Mucosa of stomach (tissue), 1 donor: Measurements from ENCODE around the gene GALE.
"Not testable (repeated sequence)": the region's sequence is repeated elsewhere in the genome, so short reads cannot be mapped to it uniquely, and the experiment has no call there.

Experiments
- H3K27me3 ChIP-seq: one replicate; pipeline ENCODE4 v1.7.0; 2013; ENCODE audit warnings: mild to moderate bottlenecking, low read length; ENCODE audit not compliant: control insufficient read depth, insufficient read depth
- H3K36me3 ChIP-seq: one replicate; pipeline ENCODE4 v1.7.0; 2013; ENCODE audit warnings: low read length; ENCODE audit not compliant: control insufficient read depth, insufficient read depth
- H3K4me1 ChIP-seq: one replicate; pipeline ENCODE4 v1.7.0; 2013; ENCODE audit warnings: mild to moderate bottlenecking, low read length; ENCODE audit not compliant: control insufficient read depth, insufficient read depth
- H3K4me3 ChIP-seq: one replicate; pipeline ENCODE4 v1.7.0; 2013; ENCODE audit warnings: low read length
- H3K9ac ChIP-seq: one replicate; pipeline ENCODE4 v1.7.0; 2013; ENCODE audit warnings: mild to moderate bottlenecking, low read length, moderate library complexity
- H3K9me3 ChIP-seq: one replicate; pipeline ENCODE4 v1.7.0; 2013; ENCODE audit warnings: mild to moderate bottlenecking, low read length, moderate library complexity; ENCODE audit not compliant: control insufficient read depth
- donor health status: Pancreatic carcinoma.

Gene GALE

DNA sequence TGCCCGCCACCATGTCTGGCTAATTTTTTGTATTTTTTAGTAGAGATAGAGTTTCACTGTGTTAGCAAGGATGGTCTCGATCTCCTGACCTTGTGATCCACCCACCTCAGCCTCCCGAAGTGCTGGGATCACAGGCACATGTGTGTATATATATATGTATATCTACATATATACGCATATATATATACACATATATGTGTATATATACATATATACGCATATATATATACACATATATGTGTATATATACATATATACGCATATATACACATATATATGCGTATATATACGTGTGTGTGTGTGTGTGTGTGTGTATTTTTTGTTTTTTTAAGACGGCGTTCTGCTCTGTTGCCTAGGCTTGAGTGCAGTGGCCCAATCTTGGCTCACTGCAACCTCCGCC is 17.4 kb downstream of the GALE start:
- H3K27me3 ChIP-seq, H3K9ac ChIP-seq, H3K36me3 ChIP-seq, H3K4me3 ChIP-seq, H3K9me3 ChIP-seq: not testable (repeated sequence)
- peaks cover 11% of the 10 kb centered on the region for H3K4me1 ChIP-seq

DNA sequence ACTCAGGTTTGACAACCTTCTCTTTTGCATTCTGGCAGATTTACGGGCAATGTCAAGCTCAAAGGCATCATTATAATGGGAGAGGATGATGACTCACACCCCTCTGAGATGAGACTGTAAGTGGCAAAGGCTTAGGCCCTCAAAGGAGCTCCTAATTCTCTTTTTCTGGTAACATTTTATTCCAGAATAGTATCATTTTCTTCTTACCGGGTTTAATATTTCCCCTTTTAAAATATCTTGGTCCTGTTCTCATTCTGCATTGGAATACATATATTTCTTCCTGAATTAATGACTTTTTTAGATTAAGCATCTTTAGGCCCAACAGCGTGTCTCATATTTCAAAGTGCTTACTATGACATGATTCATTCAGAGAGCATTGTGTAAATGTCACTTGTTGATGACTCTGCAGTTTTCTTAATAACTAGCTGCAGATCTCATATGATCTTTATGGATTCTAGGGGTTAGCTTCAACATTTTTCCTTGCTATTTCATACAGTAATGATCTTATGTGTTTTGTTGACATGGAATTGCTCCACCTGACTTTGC is 20.7 kb downstream of the GALE start:
- Histone ChIP-seq H3K9ac (no peak overlapping the region), H3K4me1 (peaks cover 33% of the 10 kb centered on the region), H3K4me3 (no peak overlapping the region), H3K36me3 (no peaks in the 10 kb centered on the region), H3K27me3 (no peaks in the 10 kb centered on the region), H3K9me3 (no peaks in the 10 kb centered on the region)

DNA sequence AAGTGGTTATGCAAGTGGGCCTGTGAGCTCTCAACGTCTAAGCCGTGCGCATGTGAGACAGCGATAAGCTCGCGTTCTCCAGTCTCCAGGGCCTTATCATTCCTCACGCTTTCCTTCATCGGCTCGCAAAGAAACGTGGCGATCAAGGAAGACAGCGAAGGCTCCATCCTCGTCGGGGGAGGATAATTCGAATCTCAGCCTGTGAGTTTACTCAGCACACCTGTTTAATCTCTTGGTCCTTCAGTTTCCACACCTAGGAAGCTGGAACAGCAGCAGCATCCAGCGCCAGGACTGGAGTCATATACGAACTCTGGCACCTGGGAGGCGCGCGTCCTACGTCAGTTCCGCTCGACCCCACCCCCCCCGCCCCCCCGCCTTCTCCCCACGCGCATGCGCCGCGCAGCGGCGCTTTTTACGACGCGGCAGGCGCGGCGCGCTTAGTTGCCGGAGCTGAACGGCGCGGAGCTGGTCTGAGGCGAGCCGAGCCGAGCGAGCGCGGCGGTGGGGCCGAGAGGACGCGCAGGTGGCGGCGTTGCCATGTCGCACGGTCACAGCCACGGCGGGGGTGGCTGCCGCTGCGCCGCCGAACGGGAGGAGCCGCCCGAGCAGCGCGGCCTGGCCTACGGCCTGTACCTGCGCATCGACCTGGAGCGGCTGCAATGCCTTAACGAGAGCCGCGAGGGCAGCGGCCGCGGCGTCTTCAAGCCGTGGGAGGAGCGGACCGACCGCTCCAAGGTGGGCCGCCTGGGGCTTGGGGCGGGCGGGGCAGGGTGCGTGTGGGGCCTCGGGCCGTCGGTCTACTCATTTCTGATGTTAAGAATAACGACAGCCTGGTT is 22.4 kb downstream of the GALE start, which contains the start of gene PITHD1:
Gene PITHD1, plus strand, starts transcription at position 440 of the 836 bp plus-strand sequence. Its CDS starts 98 bp downstream, at position 538.
- Histone ChIP-seq H3K9me3 (no peaks in the 10 kb centered on the region), H3K4me3 (peak within 1 kb of the TSS; percentile 99), H3K27me3 (no peaks in the 10 kb centered on the region), H3K4me1 (peaks cover 38% of the 10 kb centered on the region), H3K9ac (peak within 1 kb of the TSS; percentile 89), H3K36me3 (no peaks in the 10 kb centered on the region)

DNA sequence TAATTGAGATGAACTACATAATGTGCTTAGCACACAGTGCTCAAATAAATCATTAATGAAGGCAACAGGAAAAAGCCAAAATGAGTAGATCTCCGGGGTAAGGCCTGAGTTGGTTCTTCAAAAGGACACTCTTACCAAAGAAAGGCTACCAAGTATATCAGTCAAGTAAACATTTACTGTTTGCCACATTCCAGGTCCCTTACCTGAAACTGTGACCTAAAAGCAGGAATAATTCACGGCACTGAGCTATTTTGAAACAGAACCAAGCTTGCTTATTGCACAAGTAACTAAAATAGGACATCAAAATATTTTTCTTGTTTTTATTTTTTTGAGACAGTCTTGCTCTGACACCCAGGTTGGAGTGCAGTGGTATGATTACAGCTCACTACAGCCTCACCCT is 24.3 kb downstream of the GALE start:
- H3K4me1 ChIP-seq, result peaks cover 38% of the 10 kb centered on the region
- H3K27me3 ChIP-seq, result no peaks in the 10 kb centered on the region
- H3K4me3 ChIP-seq, result no peak overlapping the region
- H3K9ac ChIP-seq, result no peak overlapping the region
- no peaks in the 10 kb centered on the region for H3K9me3 ChIP-seq
- H3K36me3 ChIP-seq, result no peaks in the 10 kb centered on the region

DNA sequence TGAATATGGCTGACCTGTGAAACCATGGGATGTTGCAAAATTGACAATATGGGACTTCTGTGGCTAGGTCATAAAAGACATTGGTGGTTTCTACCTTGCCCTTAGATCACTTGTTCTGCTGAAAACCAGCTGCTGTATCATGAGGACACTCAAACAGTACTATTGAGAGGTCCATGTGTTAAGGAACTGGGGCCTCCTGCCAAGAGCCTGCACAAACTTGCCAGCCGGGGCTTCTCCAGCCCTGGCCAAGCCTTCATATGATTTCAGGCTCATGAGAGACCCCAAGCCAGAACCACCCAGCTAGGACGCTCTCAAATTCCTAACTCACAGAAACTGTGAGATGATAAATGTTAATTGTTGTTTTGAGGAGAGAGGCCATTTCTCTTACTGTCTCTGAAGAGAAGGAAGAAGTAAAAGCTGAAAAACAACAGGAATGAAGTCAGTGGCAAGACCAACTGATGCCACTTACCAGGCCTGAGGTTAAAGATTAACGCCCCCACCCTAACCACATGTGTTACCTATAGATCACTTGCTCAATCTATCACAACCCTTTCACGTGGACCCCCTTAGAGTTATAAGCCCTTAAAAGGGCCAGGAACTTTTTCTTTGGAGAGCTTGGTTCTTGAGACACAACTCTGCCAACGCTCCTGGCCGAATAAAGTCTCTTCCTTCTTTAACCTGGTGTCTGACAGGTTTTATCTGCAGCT is 26.2 kb downstream of the GALE start:
- Histone ChIP-seq H3K27me3 (no peaks in the 10 kb centered on the region), H3K4me3 (no peak overlapping the region), H3K9me3 (no peaks in the 10 kb centered on the region), H3K36me3 (no peaks in the 10 kb centered on the region), H3K4me1 (peaks cover 33% of the 10 kb centered on the region), H3K9ac (no peak overlapping the region)

DNA sequence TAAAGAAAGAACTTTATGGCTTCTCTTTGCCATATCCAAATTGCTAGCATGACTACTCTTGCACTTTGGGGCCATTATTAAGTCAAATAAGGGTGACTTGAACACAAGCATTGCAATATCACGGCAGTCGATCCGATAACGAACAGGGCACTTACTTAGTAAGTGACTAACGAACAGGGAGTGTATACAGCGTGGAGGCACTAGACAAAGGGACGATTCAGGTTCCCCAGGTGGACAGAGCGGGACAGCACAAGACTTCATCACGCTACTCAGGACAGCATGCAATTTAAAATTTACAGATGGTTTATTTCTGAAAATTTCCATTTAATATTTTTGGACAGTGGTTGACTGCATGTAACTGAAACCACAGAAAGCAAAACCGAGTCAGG is 27.7 kb downstream of the GALE start:
- Histone ChIP-seq H3K9ac (no peak overlapping the region), H3K27me3 (no peaks in the 10 kb centered on the region), H3K9me3 (no peaks in the 10 kb centered on the region), H3K36me3 (no peaks in the 10 kb centered on the region), H3K4me1 (peaks cover 26% of the 10 kb centered on the region), H3K4me3 (no peak overlapping the region)

DNA sequence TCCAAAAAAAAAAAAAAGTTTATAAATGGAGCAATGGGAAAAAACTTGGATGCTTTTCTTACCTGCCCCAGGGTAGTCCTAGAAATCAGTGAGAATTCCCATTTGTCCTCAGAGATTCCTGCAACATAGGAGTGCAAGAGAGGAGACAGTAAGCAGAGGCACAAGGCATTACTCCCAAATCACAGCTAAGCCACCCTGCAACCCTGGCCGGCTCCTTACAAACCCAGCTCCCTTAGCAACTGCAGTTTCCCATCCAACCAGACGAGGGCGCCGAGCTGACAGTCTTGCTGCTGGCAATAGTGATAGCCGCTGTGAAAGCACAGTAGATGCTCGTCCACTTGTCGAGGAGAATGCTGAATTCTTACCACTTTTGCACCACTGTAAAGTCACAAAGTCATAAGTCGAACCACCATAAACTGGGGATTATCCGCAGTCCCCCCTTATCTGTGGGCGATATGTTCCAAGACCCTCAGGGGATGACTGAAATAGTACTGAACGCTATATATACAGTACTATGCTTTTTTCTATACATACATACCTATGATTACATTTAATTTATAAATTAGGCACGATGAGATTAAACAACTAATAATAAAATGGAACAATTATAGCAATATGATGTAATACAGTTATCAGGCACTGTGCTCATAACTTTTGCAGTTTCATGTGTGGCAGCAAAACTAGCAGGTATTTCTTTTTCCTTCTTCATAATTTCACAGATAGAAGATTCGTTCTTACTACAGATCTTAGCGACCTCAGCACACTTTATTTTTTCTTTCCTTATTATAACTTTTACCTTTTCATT is 28.3 kb downstream of the GALE start:
- Histone ChIP-seq H3K9me3 (no peaks in the 10 kb centered on the region), H3K9ac (no peak overlapping the region), H3K27me3 (no peaks in the 10 kb centered on the region), H3K4me3 (no peak overlapping the region), H3K36me3 (no peaks in the 10 kb centered on the region), H3K4me1 (peaks cover 20% of the 10 kb centered on the region)

DNA sequence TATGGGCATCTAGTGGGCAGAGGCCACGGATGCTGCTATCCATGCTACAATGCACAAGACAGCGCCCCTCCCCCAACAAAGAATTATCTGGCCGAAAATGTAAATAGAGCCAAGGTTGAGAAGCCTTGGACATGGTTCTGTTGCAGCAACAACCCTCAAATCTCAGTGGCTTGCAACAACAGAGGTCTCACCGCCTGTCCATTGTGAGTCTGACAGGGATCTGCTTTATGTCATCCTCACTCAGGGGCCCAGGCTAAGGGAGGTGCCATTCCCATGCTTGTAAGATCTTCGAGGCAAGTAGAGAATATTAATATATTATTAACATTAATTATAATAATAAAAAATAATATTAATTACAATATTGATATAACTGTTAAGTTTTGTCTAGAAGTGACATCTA is 31.8 kb downstream of the GALE start:
- no peak overlapping the region for H3K9ac ChIP-seq
- no peak overlapping the region for H3K4me3 ChIP-seq
- no peaks in the 10 kb centered on the region for H3K27me3 ChIP-seq
- no peaks in the 10 kb centered on the region for H3K4me1 ChIP-seq
- no peaks in the 10 kb centered on the region for H3K9me3 ChIP-seq
- H3K36me3 ChIP-seq, result peaks cover 4% of the 10 kb centered on the region

DNA sequence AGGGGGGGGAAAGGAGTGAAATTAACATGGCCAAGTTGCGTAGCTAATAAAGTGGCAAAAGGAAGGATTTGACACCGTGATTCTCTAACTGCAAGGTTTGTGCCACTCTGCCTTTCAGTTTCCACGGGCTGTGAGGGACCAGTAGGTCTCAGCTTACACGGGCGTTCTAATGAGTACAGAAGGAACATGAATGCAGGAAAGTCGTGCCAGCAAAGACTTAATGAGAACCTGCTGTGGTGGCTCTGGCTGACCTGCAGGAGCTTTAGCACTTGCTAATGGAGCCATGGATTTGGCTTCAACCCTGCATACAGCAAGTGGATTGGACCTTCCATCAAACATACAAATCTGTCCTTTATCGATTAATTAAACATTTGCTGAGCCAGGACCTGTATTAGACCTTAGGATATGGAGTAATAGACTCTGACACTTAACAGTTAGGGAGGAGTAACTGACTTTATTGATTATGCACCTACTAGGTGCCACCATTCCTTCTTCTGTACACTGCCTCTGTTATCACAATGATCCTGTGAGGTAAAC is 37.4 kb downstream of the GALE start:
- Histone ChIP-seq H3K4me1 (no peaks in the 10 kb centered on the region), H3K9ac (no peak overlapping the region), H3K27me3 (no peaks in the 10 kb centered on the region), H3K9me3 (no peaks in the 10 kb centered on the region), H3K36me3 (peaks cover 15% of the 10 kb centered on the region), H3K4me3 (no peak overlapping the region)

DNA sequence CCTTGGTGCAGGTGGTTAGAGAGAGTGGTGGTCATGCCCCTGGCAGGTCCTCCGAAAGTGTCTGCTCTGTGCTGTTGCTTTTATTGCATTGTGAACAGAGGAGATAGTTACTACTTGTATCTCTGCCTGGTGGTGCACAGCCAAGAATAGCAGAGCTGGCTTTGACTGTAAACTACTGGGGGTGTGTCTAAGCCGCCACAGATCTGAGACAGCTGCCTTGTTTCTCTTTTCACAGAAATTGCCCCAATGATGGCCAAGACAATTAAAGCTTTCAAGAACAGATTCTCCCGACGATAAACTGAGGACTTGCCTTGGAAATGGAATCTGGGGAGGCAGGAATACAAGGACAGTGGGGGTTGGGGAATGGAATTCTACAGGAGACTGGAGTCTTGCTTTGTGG is 41.3 kb downstream of the GALE start:
- H3K36me3 ChIP-seq, result peaks cover 14% of the 10 kb centered on the region
- no peaks in the 10 kb centered on the region for H3K4me1 ChIP-seq
- H3K4me3 ChIP-seq, result no peak overlapping the region
- H3K9ac ChIP-seq, result no peak overlapping the region
- H3K9me3 ChIP-seq, result no peaks in the 10 kb centered on the region
- H3K27me3 ChIP-seq, result no peaks in the 10 kb centered on the region

DNA sequence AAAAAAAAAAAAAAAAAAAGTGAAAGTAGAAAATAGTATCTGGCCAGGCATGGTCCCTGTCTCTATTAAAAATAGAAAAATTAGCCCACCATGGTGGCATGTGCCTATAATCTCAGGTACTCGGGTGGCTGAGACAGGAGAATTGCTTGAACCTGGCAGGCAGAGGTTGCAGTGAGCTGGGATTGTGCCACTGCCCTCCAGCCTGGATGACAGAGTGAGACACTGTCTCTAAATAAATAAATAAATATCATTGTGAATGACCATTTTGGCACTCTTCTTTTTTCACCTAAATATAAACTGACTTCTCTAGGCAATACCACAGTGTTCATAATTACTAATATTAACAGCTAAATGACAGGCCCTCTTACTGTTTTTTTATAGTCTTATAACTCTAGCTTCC is 42.7 kb downstream of the GALE start:
- Histone ChIP-seq H3K9me3 (no peaks in the 10 kb centered on the region), H3K36me3 (peaks cover 17% of the 10 kb centered on the region), H3K4me1 (no peaks in the 10 kb centered on the region)

More for the DNA sequence above, 42.7 kb downstream of the GALE start:
- H3K4me3 ChIP-seq, result no peak overlapping the region
- no peak overlapping the region for H3K9ac ChIP-seq
- H3K27me3 ChIP-seq, result no peaks in the 10 kb centered on the region
